Measurements from ENCODE around the gene PGLYRP2.

Gene PGLYRP2

GRCh38 chr19:15479391-15480345 lies at the start of gene PGLYRP2:
PGLYRP2 (minus strand) TSS chr19:15479501; CDS start chr19:15479371, 130 bp downstream.
- Histone ChIP-seq H3K9me3 (replicated peaks; ENCODE audit: insufficient read depth, low read length) (no peaks in the 10 kb centered on the region), H3K36me3 (replicated peaks; ENCODE audit: insufficient read depth, low read length) (no peaks in the 10 kb centered on the region), H3K27me3 (replicated peaks; ENCODE audit: insufficient read depth, low read length) (no peaks in the 10 kb centered on the region), H3K9ac (ENCODE audit: low read length) (no peak within 1 kb of the TSS), H3K4me2 (ENCODE audit: low read depth, low read length) (no peak within 1 kb of the TSS), H3K4me1 (ENCODE audit: low read length) (no peaks in the 10 kb centered on the region), H3F3A (ENCODE audit: insufficient read depth, low read length) (no peaks in the 10 kb centered on the region), H2AFZ (ENCODE audit: low read length) (no peak within 1 kb of the TSS), H3K27ac (ENCODE audit: low read length) (no peak within 1 kb of the TSS), H3K79me2 (ENCODE audit: low read length) (no peaks in the 10 kb centered on the region), H4K20me1 (ENCODE audit: insufficient read depth, low read length) (no peaks in the 10 kb centered on the region), H3K4me3 (ENCODE audit: low read length) (no peak within 1 kb of the TSS), H3K9me2 (replicated peaks; ENCODE audit: insufficient read depth, low read length) (no peaks in the 10 kb centered on the region)
- TF ChIP-seq CTCF (IDR thresholded peaks at IDR 0.05; ENCODE audit: low read length) (no peak), EZH2 (optimal IDR thresholded peaks at IDR 0.05; ENCODE audit: low read depth, low read length) (no peak), EZH2phosphoT487 (IDR thresholded peaks at IDR 0.05; ENCODE audit: low read length) (no peak)
- DNase-seq, result no peak

DNA sequence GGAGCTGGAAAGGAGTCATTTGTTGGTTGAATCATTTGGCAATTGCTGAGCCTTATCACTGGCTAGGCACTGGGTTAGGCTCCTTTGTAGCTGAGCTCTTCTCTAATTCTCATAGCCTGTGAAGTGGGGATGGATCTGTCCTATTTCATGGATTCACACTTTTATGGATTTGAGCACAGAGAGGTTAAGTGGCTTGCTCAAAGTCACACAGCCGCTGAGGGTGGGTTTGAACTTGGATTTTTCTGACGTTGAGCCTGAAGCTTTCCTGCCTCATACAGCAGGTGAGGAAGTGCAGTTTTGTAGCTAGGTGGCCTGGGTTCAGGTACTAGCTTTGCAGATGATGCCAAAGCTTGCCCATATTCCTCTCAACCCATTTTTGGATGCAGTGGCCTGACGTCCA lies 48.4 kb upstream of the PGLYRP2 start:
- Histone ChIP-seq H3K27ac (ENCODE audit: low read length) (no peak overlapping the region), H2AFZ (ENCODE audit: low read length) (no peak overlapping the region), H3K9me2 (replicated peaks; ENCODE audit: insufficient read depth, low read length) (no peaks in the 10 kb centered on the region), H3F3A (ENCODE audit: insufficient read depth, low read length) (no peaks in the 10 kb centered on the region), H3K4me1 (ENCODE audit: low read length) (no peaks in the 10 kb centered on the region), H3K9me3 (replicated peaks; ENCODE audit: insufficient read depth, low read length) (no peaks in the 10 kb centered on the region), H3K79me2 (ENCODE audit: low read length) (no peaks in the 10 kb centered on the region), H3K4me3 (ENCODE audit: low read length) (no peak overlapping the region), H3K9ac (ENCODE audit: low read length) (no peak overlapping the region), H3K27me3 (replicated peaks; ENCODE audit: insufficient read depth, low read length) (peaks cover 55% of the 10 kb centered on the region), H3K4me2 (ENCODE audit: low read depth, low read length) (no peak overlapping the region), H3K36me3 (replicated peaks; ENCODE audit: insufficient read depth, low read length) (no peaks in the 10 kb centered on the region), H4K20me1 (ENCODE audit: insufficient read depth, low read length) (no peaks in the 10 kb centered on the region)
- TF ChIP-seq EZH2 (optimal IDR thresholded peaks at IDR 0.05; ENCODE audit: low read depth, low read length) (no peak), EZH2phosphoT487 (IDR thresholded peaks at IDR 0.05; ENCODE audit: low read length) (no peak), CTCF (IDR thresholded peaks at IDR 0.05; ENCODE audit: low read length) (no peak)
- DNase-seq, result no peak

GRCh38 chr19:15526408-15526807 lies 47.1 kb upstream of the PGLYRP2 start:
- Histone ChIP-seq H3K9me3 (replicated peaks; ENCODE audit: insufficient read depth, low read length) (no peaks in the 10 kb centered on the region), H4K20me1 (ENCODE audit: insufficient read depth, low read length) (no peaks in the 10 kb centered on the region), H3K9ac (ENCODE audit: low read length) (no peak overlapping the region), H2AFZ (ENCODE audit: low read length) (no peak overlapping the region), H3K4me3 (ENCODE audit: low read length) (no peak overlapping the region), H3K9me2 (replicated peaks; ENCODE audit: insufficient read depth, low read length) (no peaks in the 10 kb centered on the region), H3F3A (ENCODE audit: insufficient read depth, low read length) (no peaks in the 10 kb centered on the region), H3K36me3 (replicated peaks; ENCODE audit: insufficient read depth, low read length) (no peaks in the 10 kb centered on the region), H3K4me2 (ENCODE audit: low read depth, low read length) (no peak overlapping the region), H3K79me2 (ENCODE audit: low read length) (no peaks in the 10 kb centered on the region), H3K27me3 (replicated peaks; ENCODE audit: insufficient read depth, low read length) (peaks cover 60% of the 10 kb centered on the region), H3K27ac (ENCODE audit: low read length) (no peak overlapping the region), H3K4me1 (ENCODE audit: low read length) (no peaks in the 10 kb centered on the region)
- DNase-seq, result no peak
- no peak for TF ChIP-seq EZH2phosphoT487 (IDR thresholded peaks at IDR 0.05; ENCODE audit: low read length)
- TF ChIP-seq EZH2 (optimal IDR thresholded peaks at IDR 0.05; ENCODE audit: low read depth, low read length), result no peak
- no peak for TF ChIP-seq CTCF (IDR thresholded peaks at IDR 0.05; ENCODE audit: low read length)

All from MM.1S (cell line).